Measurements from ENCODE around the gene NYAP2.

The NYAP2 gene

DNA sequence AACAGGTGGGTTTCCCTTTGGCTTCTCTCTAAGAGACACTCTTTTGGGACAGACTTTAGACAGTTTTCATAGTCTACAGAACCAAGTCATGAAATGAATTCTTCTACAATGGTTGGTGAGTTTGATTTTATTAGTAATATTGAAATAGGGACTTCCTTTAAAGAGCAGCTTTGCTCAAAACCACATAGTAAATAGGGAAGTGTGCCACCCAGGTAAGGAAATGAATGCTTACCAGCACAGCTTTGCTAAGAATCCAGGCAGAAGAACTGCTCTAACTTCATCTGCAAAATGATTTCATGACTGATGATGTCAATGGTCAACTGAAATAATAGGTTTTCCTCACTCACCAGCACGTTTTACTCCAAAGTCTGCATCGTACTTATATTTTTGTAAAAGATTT, 89.2 kb downstream of the NYAP2 start:
- DNase-seq, result no peak

GRCh38 chr2:225493420-225494099, 94.0 kb downstream of the NYAP2 start:
- DNase-seq, result no peak

- DNase-seq, result no peak
Observed at GRCh38 chr2:225494100-225494459, 94.6 kb downstream of the NYAP2 start.

GRCh38 chr2:225495706-225496105, 96.2 kb downstream of the NYAP2 start:
- no peak for DNase-seq

GRCh38 chr2:225496568-225496967, 97.1 kb downstream of the NYAP2 start:
- no peak for DNase-seq

GRCh38 chr2:225497166-225497565, 97.7 kb downstream of the NYAP2 start:
- no peak for DNase-seq

GRCh38 chr2:225501022-225501421, 101.5 kb downstream of the NYAP2 start:
- DNase-seq, result no peak

GRCh38 chr2:225502971-225503370, 103.5 kb downstream of the NYAP2 start:
- no peak for DNase-seq

- DNase-seq, result no peak
Observed at GRCh38 chr2:225510796-225511195, 111.3 kb downstream of the NYAP2 start.

DNA sequence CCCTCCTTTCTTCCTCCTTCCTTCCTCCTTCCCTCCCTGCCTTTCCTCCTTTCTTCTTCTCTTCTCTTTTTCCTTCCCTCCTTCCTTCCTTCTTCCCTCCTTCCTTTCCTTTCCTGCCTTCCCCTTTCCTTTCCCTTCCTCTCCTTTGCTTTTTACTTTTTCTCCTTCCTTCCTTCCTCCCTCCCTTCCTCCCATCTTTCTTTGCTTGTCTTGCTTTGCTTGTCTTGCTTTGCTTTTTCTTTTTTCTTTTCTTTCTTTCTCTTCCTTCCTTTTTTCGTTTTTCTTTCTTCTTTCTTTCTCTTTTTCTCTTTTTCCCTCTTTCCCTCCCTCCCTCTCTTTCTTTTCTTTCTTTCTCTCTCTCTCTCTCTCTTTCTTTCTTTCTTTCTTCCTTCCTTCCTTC, 113.0 kb downstream of the NYAP2 start:
- no peak for DNase-seq

GRCh38 chr2:225512876-225513540, 113.5 kb downstream of the NYAP2 start:
- no peak for DNase-seq

- no peak for DNase-seq
Observed at GRCh38 chr2:225515033-225515432, 115.5 kb downstream of the NYAP2 start.

GRCh38 chr2:225526760-225527390, 127.4 kb downstream of the NYAP2 start:
- DNase-seq, result no peak

DNA sequence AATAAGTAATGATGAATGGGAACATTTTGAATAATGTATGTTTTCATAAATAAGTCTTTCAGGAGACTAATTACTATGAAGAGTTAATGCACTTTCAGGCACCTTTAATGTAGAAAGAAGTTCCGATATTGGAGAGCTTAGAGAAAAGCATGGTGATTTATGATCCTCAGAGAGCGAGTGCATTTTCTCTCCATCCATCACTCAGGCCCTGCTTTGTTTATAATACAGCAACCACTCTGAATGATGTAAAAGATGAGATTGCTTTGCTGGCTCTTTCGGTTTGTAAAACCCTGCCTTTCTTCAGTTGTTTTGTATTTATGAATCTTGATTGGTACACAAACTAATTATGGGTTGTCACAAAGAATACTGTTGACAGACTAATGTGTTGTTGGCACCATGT, 132.0 kb downstream of the NYAP2 start:
- no peak for DNase-seq

DNA sequence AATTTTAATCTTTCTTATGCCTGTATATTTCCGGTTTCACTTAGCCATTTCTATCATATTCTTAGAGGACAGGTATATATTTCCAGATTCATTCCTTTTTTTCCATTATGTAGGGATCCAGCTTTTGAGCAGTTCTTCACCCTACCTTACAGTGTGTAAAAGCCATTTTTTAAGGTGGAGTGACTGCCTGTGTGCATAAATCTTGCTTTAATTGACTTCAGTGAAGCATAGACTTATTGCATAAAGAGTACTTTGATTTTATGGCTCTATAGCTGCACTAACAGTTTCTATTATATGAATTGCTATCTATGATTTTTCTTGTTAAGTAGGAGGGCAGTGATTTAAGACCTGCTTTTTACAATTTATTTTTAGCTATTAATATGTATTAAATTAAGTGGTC, 132.6 kb downstream of the NYAP2 start:
- no peak for DNase-seq

DNA sequence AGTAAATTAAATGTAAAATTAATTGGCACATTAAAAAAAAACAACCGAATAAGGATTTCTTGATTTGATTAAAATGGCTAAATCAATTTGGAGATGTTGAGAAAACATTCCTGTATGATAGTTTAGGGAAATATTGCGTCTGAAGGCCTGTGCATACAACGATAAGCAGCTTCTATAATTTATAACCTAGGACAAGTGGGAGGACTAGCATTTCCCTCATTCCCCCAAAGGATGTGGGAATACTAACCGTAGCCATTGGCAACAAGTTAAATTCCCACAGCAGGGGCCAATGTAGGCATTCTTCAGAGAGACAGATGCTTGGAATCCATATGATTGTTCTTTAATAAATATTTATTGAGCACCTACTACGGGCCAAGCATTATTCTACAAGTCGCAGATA, 134.5 kb downstream of the NYAP2 start:
- no peak for DNase-seq

GRCh38 chr2:225534697-225535096, 135.2 kb downstream of the NYAP2 start:
- no peak for DNase-seq

- DNase-seq, result no peak
Observed at GRCh38 chr2:225536036-225536435, 136.5 kb downstream of the NYAP2 start.

DNA sequence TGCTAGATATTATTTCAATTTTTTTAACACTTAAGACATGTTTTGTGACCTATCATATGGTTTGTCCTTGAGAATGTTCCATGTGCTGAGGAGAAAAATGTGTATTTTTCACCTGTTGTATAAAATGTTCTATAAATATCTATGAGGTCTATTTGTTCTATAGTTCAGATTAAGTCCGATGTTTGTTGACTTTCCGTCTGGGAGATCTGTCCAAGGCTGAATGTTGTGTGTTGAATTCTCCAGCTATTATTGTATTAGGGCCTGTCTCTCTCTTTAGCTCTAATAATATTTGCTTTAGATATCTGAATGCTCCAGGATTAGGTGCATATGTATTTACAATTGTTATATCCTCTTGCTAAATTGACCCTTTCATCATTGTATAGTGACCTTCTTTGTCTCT, 144.1 kb downstream of the NYAP2 start:
- no peak for DNase-seq

- no peak for DNase-seq
Observed at GRCh38 chr2:225556461-225556860, 157.0 kb downstream of the NYAP2 start.

DNA sequence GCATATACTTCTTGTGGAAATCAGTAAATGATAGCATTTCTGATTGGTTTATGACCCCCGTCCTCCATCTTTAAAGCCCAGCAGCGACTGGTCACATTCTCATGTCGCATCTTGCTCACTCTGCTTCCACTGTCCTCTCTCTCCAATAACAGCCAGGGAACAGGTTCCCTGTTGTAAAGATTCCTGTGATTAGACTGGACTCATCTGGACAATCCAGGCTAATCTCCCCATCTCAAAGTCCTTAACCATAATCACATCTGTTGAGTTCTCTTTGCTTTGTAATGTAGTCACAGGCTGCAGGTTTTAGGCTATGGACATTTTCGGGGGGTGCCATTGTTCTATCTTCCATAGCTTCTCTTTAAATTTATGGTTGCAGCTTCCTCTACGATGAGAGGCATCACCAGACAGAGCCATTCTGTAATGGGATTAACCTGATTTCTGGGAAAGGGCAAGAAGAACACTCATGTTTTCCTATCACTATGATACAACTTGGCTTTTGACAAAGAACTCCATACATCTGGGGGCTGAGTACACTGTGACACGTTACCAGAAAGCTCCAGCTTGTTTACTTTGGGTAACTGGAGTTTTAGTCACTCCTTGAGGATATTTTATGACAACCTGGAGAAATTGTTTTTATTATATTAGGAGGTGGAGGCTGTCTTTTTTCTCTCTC, 159.0 kb downstream of the NYAP2 start:
- DNase-seq, result no peak

- no peak for DNase-seq
Observed at GRCh38 chr2:225559072-225559415, 159.5 kb downstream of the NYAP2 start.

GRCh38 chr2:225566798-225567197, 167.3 kb downstream of the NYAP2 start:
- no peak for DNase-seq

DNA sequence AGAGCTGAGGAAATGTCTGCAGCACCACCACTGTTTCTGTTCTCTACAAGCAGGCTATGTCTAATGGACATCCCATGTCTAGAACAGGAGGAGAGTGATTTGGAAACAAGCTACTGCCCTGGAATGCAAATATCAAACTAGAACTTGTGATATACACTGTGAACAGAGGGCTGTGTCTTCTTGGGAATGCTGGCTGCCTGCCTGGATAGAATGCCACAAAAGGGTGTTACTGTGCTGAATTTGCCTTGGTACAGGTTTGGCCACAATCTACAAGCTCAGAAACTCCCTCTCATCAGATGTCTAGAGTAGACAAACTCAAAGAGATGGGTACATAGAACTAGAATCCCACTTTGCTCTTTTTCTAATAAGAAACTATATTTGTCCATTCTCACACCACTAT, 170.5 kb downstream of the NYAP2 start:
- no peak for DNase-seq

All from CD4-positive, alpha-beta T cell treated with Interleukin-4 for 4 hours (primary cell).